Heart right ventricle (tissue), 16 donors: Measurements from ENCODE around the gene FBLN2. TPM values are rescaled to one million over a fixed set of nuclear protein-coding genes. Genes with fewer than 3 reads are reported as not detected.

Experiments
- ATAC-seq, 8 donors: fragments of 200-7000 bp; cut with Tn5 transposase; one replicate each; pipeline ENCODE4 v1.9.1; 2020; ENCODE audit warnings: mild to moderate bottlenecking in 8 of 8, moderate library complexity in 8 of 8, moderate number of reproducible peaks in 1 of 8
- DNase-seq, 2 donors: peaks; one replicate each; pipeline ENCODE4 v3.0.0-alpha.2; 2020
- H3K27ac ChIP-seq, 10 donors: fragments of 200-600 bp; sonication (generic) in 2 of 10; one replicate each; pipeline versions ENCODE4 v1.5.0 to v1.8.0; 2020 to 2022; ENCODE audit warnings: mild to moderate bottlenecking in 3 of 10
- H3K27me3 ChIP-seq, 7 donors: fragments of 200-600 bp; one replicate each; pipeline ENCODE4 v1.8.0; 2021 to 2022; ENCODE audit warnings: mild to moderate bottlenecking in 2 of 7
- H3K36me3 ChIP-seq, 9 donors: fragments of 200-600 bp; sonication (generic) in 1 of 9; one replicate each; pipeline versions ENCODE4 v1.5.0 to v1.8.0; 2020 to 2022; ENCODE audit warnings: mild to moderate bottlenecking in 2 of 9
- H3K4me1 ChIP-seq, 9 donors: fragments of 200-600 bp; sonication (generic) in 1 of 9; one replicate each; pipeline versions ENCODE4 v1.5.0 to v1.8.0; 2020 to 2022; ENCODE audit warnings: mild to moderate bottlenecking in 4 of 9
- H3K4me3 ChIP-seq, 10 donors: fragments of 200-600 bp; sonication (generic) in 2 of 10; one replicate each; pipeline versions ENCODE4 v1.5.0 to v1.8.0; 2020 to 2022; ENCODE audit warnings: mild to moderate bottlenecking in 7 of 10, moderate library complexity in 2 of 10
- H3K9me3 ChIP-seq, 11 donors: fragments of 200-600 bp in 10 of 11; sonication (generic) in 2 of 11; one replicate each; pipeline versions ENCODE4 v1.5.0 to v1.8.0; 2013 to 2022; ENCODE audit warnings: mild to moderate bottlenecking in 2 of 11, control low read depth in 1 of 11, moderate library complexity in 1 of 11
- CTCF ChIP-seq, 9 donors: fragments of 200-600 bp; sonication (generic) in 2 of 9; IDR thresholded peaks; one replicate each; pipeline versions ENCODE4 v1.5.0 to v1.8.0; 2021 to 2022; ENCODE audit warnings: antibody characterized with exemption in 9 of 9, mild to moderate bottlenecking in 5 of 9, moderate library complexity in 1 of 9
- WGBS, 2 donors: extraction: QIAGEN DNeasy Blood & Tissue Kit; methylation state at CpG; one replicate each; pipeline ENCODE4 v1.1.7; 2013; ENCODE audit warnings: inconsistent platforms in 1 of 2; 5-methylcytosine and 5-hydroxymethylcytosine counted together
- intact Hi-C, 10 donors: fragments of 100-400 bp; cut with DNase I; formaldehyde crosslinking; loops; one replicate each; pipeline versions ENCODE4 v1.11.1 to v1.14.2; 2022
- polyA plus RNA-seq, 2 donors: library from polyadenylated mRNA; stranded (reverse); fragments of 200-250 nt; gene quantifications; one replicate each; pipeline ENCODE4 v1.2.3, GENCODE V29; 2013
- total RNA-seq, 10 donors: library from RNA; stranded (reverse); fragmentation: NEBNext Ultra II Directional in 3 of 10; extraction: Animal tissue kit (Norgen Biotek cat#: 25700) in 3 of 10; gene quantifications; one replicate each; pipeline versions ENCODE4 v1.2.1 to v1.2.4, GENCODE V29; 2021 to 2023
- donor health status: Arrhythmogenic right ventricular cardiomyopathy.
- donor health status: ischemic (EF 13 %, LVEDD 7.1; RV severe dilation, severe dysfunction).
- donor health status: healthy with polysubstance abuse.
- donor health status: DM: no; HTN: yes; CAD: no.
- donor health status: DM: no; HTN: no; CAD: no.
- donor health status: ischemic (EF 25% LVEDD 6.9; RV normal size, moderate dysfunction).
- donor health status: ischemic (EF 25% LVEDD 5.7; RV mildly dilated, moderate dysfunction).
- donor health status: healthy.
- donor health status: DM: yes; HTN: yes; CAD: no.
- donor health status: Ischemic cardiomyopathy.
- donor health status: ischemic (EF 35%, LVEDD 5.7; RV mildly dilated, moderate dysfunction).
- donor health status: nonischemic (EF 11% LVEDD 7.7; RV severe dilation, severe dysfunction).
- donor health status: DM: yes; HTN: yes; CAD: no.
- donor health status: PGD.
- donor health status: ischemic (EF 29% LVEDD 5.4; RV normal size, mild dysfunction).
- donor health status: nonischemic (EF 23%, LVEDD 6.1; RV moderate dilation, normal function).

FBLN2 gene
- total and polyA plus RNA-seq, 12 donors = 20.7 to 78.9 (median 47.0) TPM

GRCh38 chr3:13505147-13506130, 43.5 kb upstream of the FBLN2 start:
- no peak overlapping the region for H3K4me3 ChIP-seq
- no peak for TF ChIP-seq CTCF (IDR thresholded peaks at IDR 0.05)
- ATAC-seq = no peak
- no peaks in the 10 kb centered on the region for H3K9me3 ChIP-seq
- DNase-seq = no peak
- H3K27ac ChIP-seq = no peak overlapping the region
- no peaks in the 10 kb centered on the region for H3K27me3 ChIP-seq
- H3K36me3 ChIP-seq = peaks cover 0 to 14% (median 0%) of the 10 kb centered on the region in 9 donors
- intact Hi-C loops = no loop called here
- WGBS, 2 donors = 94 to 96% methylated on average over 16 of the region's 16 CpGs
- H3K4me1 ChIP-seq = peaks cover 0 to 6% (median 0%) of the 10 kb centered on the region in 9 donors

- no peak for TF ChIP-seq CTCF (IDR thresholded peaks at IDR 0.05)
- Histone ChIP-seq H3K9me3 (no peaks in the 10 kb centered on the region), H3K27ac (no peak overlapping the region), H3K36me3 (peaks cover 0 to 14% (median 0%) of the 10 kb centered on the region in 9 donors), H3K4me1 (peaks cover 0 to 6% (median 0%) of the 10 kb centered on the region in 9 donors), H3K27me3 (no peaks in the 10 kb centered on the region), H3K4me3 (no peak overlapping the region)
- WGBS, 2 donors = 96 to 97% methylated on average over 1 of the region's 1 CpG
- ATAC-seq (no peak), DNase-seq (no peak)
- intact Hi-C loops = no loop called here
Observed at GRCh38 chr3:13506239-13506638, 42.7 kb upstream of the FBLN2 start.

GRCh38 chr3:13506680-13507079, 42.2 kb upstream of the FBLN2 start:
- no peak for TF ChIP-seq CTCF (IDR thresholded peaks at IDR 0.05)
- 64 to 69% methylated on average over 4 of the region's 4 CpGs for WGBS, 2 donors
- intact Hi-C loops = no loop called here
- peaks cover 0 to 14% (median 0%) of the 10 kb centered on the region in 9 donors for H3K36me3 ChIP-seq
- no peak for ATAC-seq
- no peaks in the 10 kb centered on the region for H3K9me3 ChIP-seq
- no peaks in the 10 kb centered on the region for H3K27me3 ChIP-seq
- no peak overlapping the region for H3K27ac ChIP-seq
- peaks cover 0 to 6% (median 0%) of the 10 kb centered on the region in 9 donors for H3K4me1 ChIP-seq
- DNase-seq = no peak
- H3K4me3 ChIP-seq = no peak overlapping the region

GRCh38 chr3:13507247-13507569, 41.7 kb upstream of the FBLN2 start:
- H3K36me3 ChIP-seq = peaks cover 0 to 14% (median 0%) of the 10 kb centered on the region in 9 donors
- DNase-seq (no peak), ATAC-seq (no peak)
- peaks cover 0 to 6% (median 0%) of the 10 kb centered on the region in 9 donors for H3K4me1 ChIP-seq
- intact Hi-C loops = no loop called here
- no peaks in the 10 kb centered on the region for H3K9me3 ChIP-seq
- H3K4me3 ChIP-seq = no peak overlapping the region
- no peak for TF ChIP-seq CTCF (IDR thresholded peaks at IDR 0.05)
- no peaks in the 10 kb centered on the region for H3K27me3 ChIP-seq
- no peak overlapping the region for H3K27ac ChIP-seq
- WGBS, 2 donors = 73 to 75% methylated on average over 3 of the region's 3 CpGs
